ENCODE results near the gene LRRC18.

Gene LRRC18

DNA sequence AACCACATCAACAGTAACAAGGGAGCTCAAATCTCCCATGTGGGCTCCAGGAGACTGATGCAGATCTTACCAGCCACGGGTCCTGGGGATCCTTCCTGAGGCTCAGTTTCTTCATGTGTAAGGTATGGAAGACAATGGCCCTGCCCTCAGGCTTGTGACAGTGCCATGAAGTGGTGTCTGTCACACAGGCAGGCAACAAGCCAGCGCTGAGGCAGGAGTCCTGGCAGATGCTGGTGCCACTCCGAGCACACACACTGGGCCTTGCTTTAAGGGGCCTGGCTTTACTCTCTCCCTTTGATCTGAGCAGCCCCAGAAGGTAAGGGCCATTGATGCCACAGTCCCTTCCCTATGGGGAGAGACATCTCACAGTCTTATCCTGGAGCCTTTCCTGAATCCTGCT, 28.4 kb upstream of the LRRC18 start:
- Histone ChIP-seq H3K4me3 (ENCODE audit: low read depth, low read length) (no peak overlapping the region), H3K36me3 (no peaks in the 10 kb centered on the region), H3K27me3 (ENCODE audit: insufficient read depth, low read depth, severe bottlenecking) (peaks cover 9% of the 10 kb centered on the region), H3K9me3 (ENCODE audit: severe bottlenecking) (no peaks in the 10 kb centered on the region), H3K27ac (no peak overlapping the region)
- TF ChIP-seq, protein P1, sequence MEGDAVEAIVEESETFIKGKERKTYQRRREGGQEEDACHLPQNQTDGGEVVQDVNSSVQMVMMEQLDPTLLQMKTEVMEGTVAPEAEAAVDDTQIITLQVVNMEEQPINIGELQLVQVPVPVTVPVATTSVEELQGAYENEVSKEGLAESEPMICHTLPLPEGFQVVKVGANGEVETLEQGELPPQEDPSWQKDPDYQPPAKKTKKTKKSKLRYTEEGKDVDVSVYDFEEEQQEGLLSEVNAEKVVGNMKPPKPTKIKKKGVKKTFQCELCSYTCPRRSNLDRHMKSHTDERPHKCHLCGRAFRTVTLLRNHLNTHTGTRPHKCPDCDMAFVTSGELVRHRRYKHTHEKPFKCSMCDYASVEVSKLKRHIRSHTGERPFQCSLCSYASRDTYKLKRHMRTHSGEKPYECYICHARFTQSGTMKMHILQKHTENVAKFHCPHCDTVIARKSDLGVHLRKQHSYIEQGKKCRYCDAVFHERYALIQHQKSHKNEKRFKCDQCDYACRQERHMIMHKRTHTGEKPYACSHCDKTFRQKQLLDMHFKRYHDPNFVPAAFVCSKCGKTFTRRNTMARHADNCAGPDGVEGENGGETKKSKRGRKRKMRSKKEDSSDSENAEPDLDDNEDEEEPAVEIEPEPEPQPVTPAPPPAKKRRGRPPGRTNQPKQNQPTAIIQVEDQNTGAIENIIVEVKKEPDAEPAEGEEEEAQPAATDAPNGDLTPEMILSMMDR (IDR thresholded peaks at IDR 0.05; ENCODE audit: low read depth, low read length), result no peak
- DNase-seq, result no peak

DNA sequence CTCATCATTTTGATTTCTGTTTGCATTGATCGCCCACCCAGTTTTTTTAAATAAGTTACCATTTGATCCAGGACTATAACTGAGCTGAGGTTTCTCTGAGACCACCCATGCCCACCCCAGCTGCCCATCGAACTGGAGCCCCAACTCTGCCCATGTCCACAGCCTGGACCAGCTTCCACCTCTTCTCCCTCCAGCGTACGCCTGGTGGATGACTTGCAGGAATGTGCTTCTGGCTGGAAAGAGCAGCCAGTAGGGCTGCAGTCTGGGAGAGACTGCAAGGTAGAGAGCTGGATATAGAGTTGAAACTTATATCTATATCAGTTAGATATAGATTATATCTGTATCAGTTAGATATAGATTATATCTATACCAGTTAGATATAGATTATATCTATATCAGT, 25.8 kb upstream of the LRRC18 start:
- no peaks in the 10 kb centered on the region for H3K9me3 ChIP-seq (ENCODE audit: severe bottlenecking)
- no peaks in the 10 kb centered on the region for H3K36me3 ChIP-seq
- TF ChIP-seq, protein P1 (IDR thresholded peaks at IDR 0.05; ENCODE audit: low read depth, low read length), result no peak
- DNase-seq, result no peak
- peaks cover 9% of the 10 kb centered on the region for H3K27me3 ChIP-seq (ENCODE audit: insufficient read depth, low read depth, severe bottlenecking)
- H3K4me3 ChIP-seq (ENCODE audit: low read depth, low read length), result no peak overlapping the region
- H3K27ac ChIP-seq, result no peak overlapping the region

DNA sequence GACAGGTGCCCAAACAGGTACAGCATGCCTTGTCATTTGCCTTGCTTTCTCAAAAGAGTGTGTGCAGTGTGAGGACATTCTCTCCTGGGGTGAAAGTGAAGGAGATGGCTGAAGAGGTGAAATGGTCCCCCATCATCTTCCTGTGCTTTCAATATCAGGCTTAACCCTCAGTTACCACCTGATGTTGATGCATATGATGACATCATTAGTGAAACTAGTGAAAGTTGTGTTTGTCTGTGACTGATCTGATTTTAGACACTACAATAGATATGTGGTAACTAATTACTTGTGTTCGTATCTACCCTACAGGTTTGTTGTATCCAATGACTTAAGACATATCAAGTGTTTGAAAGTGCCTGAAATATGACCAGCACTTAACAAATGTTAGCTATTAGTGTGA, 24.4 kb upstream of the LRRC18 start:
- no peak for DNase-seq
- no peaks in the 10 kb centered on the region for H3K9me3 ChIP-seq (ENCODE audit: severe bottlenecking)

DNA sequence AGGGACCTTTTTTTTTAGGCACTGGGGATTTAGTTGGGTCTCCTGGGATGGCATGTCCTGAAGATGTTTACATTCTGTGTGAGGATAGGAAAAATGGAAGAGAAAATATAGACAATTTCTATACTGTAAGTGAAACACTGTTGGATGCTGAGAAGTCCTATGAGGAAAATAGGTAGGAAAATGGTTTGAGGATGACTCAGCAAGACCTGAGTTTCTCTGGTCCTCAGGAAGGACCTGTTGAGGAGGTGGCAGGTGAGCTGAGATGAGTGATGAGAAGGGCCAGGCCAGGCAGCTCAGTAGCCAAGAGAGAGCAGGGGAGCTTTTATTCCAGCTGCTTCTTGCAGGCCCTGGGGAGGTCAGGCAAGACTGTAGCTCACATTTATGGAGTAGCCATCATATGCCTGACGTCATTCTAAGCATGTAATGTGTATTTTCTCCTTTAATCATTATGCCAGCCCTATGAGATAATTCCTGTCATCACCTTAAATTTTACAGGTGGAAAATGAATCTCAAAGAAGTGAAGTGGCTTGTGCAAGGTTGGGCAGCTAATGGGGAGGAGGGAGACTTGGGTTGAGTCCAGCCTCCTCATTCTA, 19.1 kb upstream of the LRRC18 start:
- no peaks in the 10 kb centered on the region for H3K36me3 ChIP-seq
- DNase-seq, result no peak
- H3K27ac ChIP-seq, result no peak overlapping the region
- no peaks in the 10 kb centered on the region for H3K9me3 ChIP-seq (ENCODE audit: severe bottlenecking)
- H3K27me3 ChIP-seq (ENCODE audit: insufficient read depth, low read depth, severe bottlenecking), result peaks cover 3% of the 10 kb centered on the region
- no peak overlapping the region for H3K4me3 ChIP-seq (ENCODE audit: low read depth, low read length)
- TF ChIP-seq, protein P1 (IDR thresholded peaks at IDR 0.05; ENCODE audit: low read depth, low read length), result no peak

More for the DNA sequence above, 24.4 kb upstream of the LRRC18 start:
- TF ChIP-seq, protein P1 (IDR thresholded peaks at IDR 0.05; ENCODE audit: low read depth, low read length), result no peak
- H3K27ac ChIP-seq, result no peak overlapping the region
- H3K4me3 ChIP-seq (ENCODE audit: low read depth, low read length), result no peak overlapping the region
- H3K27me3 ChIP-seq (ENCODE audit: insufficient read depth, low read depth, severe bottlenecking), result peaks cover 9% of the 10 kb centered on the region
- H3K36me3 ChIP-seq, result no peaks in the 10 kb centered on the region

DNA sequence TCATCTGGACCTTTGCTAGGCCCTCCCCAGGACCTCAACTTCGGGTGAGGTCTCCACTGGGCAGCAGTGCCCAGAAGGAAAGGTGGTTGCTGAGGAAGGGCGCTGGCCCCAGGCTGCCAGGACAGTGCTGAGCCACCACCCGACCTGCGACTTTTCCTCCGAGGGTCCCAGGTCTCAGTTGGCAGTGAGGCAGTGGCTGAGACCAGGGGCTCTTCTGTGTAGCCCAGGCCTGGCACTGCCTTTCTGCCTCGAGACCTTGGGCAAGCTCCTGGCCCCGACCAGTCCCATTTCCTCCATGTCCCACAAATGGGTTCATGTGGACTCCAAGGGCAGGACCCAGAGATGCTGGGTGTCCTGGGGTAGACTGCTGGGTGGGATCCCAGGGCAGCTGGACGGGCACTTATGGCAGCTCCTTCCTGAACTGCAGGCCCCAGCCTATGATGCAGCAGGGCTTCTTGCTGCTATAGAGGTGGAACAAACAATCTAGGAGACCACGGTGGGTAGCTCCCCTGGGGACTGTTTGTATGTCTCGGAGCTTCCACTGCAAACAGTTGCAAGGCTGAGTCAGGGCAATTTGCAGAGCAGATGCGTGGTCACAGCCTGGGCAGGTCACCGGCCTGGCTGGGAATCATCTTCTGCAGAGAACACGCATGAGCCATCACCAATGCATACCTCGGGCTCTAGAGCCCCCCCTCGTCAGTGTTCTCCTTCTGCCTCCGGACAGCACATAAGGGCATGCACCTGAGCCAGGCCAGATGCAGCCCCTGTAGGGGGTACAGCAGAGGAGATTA, 17.9 kb upstream of the LRRC18 start:
- TF ChIP-seq, protein P1 (IDR thresholded peaks at IDR 0.05; ENCODE audit: low read depth, low read length), result no peak
- Histone ChIP-seq H3K4me3 (ENCODE audit: low read depth, low read length) (no peak overlapping the region), H3K36me3 (no peaks in the 10 kb centered on the region), H3K27ac (no peak overlapping the region), H3K27me3 (ENCODE audit: insufficient read depth, low read depth, severe bottlenecking) (peaks cover 6% of the 10 kb centered on the region), H3K9me3 (ENCODE audit: severe bottlenecking) (no peaks in the 10 kb centered on the region)
- DNase-seq, result no peak
